GM19328 (cell line): ENCODE results near the gene PLEKHA5.

Experiments used
- ATAC-seq: cut with Tn5 transposase; IDR thresholded peaks from one replicate; pipeline ENCODE4 v1.9.1; 2021; ENCODE audit warnings: mild to moderate bottlenecking, moderate library complexity; ENCODE audit not compliant: unreplicated experiment

PLEKHA5 gene

GRCh38 chr12:19127270-19127669, 2.3 kb upstream of the PLEKHA5 start:
- ATAC-seq, result no peak

GRCh38 chr12:19128485-19128884, 1.0 kb upstream of the PLEKHA5 start:
- no peak for ATAC-seq

GRCh38 chr12:19129122-19129485, 429 bp upstream of the PLEKHA5 start:
- ATAC-seq, result no peak

GRCh38 chr12:19130224-19131024, 891 bp downstream of the PLEKHA5 start:
- no peak for ATAC-seq

- no peak for ATAC-seq
Observed at GRCh38 chr12:19131025-19131444, 1.5 kb downstream of the PLEKHA5 start.

GRCh38 chr12:19138551-19138950, 9.0 kb downstream of the PLEKHA5 start:
- ATAC-seq, result no peak

GRCh38 chr12:19138956-19139355, 9.4 kb downstream of the PLEKHA5 start:
- ATAC-seq, result no peak

GRCh38 chr12:19139615-19140194, 10.2 kb downstream of the PLEKHA5 start:
- no peak for ATAC-seq

GRCh38 chr12:19140381-19141236, 11.1 kb downstream of the PLEKHA5 start:
- no peak for ATAC-seq

GRCh38 chr12:19142499-19142898, 13.0 kb downstream of the PLEKHA5 start:
- ATAC-seq, result no peak

- ATAC-seq, result no peak
Observed at GRCh38 chr12:19144287-19144686, 14.8 kb downstream of the PLEKHA5 start.

GRCh38 chr12:19144985-19145384, 15.5 kb downstream of the PLEKHA5 start:
- no peak for ATAC-seq

- ATAC-seq, result no peak
Observed at GRCh38 chr12:19148860-19149259, 19.3 kb downstream of the PLEKHA5 start.

- ATAC-seq, result no peak
Observed at GRCh38 chr12:19150273-19150900, 20.9 kb downstream of the PLEKHA5 start.

GRCh38 chr12:19151298-19151697, 21.8 kb downstream of the PLEKHA5 start:
- ATAC-seq, result no peak

GRCh38 chr12:19153396-19153795, 23.9 kb downstream of the PLEKHA5 start:
- ATAC-seq, result no peak

GRCh38 chr12:19154686-19155085, 25.2 kb downstream of the PLEKHA5 start:
- ATAC-seq, result no peak

GRCh38 chr12:19155981-19156734, 26.6 kb downstream of the PLEKHA5 start:
- ATAC-seq, result no peak

GRCh38 chr12:19158923-19159322, 29.4 kb downstream of the PLEKHA5 start:
- no peak for ATAC-seq

- no peak for ATAC-seq
Observed at GRCh38 chr12:19161216-19161615, 31.7 kb downstream of the PLEKHA5 start.
